ENCODE data around the gene TMA7. TPM values are rescaled to one million over a fixed set of nuclear protein-coding genes. Genes with fewer than 3 reads are reported as not detected.

Gene TMA7
- total and polyA plus RNA-seq, 10 of the 15 experiments (the other 5 are each of a cell fraction or from before 2014, with no cell fraction given) = 319 to 1,760 (median 752) TPM

DNA sequence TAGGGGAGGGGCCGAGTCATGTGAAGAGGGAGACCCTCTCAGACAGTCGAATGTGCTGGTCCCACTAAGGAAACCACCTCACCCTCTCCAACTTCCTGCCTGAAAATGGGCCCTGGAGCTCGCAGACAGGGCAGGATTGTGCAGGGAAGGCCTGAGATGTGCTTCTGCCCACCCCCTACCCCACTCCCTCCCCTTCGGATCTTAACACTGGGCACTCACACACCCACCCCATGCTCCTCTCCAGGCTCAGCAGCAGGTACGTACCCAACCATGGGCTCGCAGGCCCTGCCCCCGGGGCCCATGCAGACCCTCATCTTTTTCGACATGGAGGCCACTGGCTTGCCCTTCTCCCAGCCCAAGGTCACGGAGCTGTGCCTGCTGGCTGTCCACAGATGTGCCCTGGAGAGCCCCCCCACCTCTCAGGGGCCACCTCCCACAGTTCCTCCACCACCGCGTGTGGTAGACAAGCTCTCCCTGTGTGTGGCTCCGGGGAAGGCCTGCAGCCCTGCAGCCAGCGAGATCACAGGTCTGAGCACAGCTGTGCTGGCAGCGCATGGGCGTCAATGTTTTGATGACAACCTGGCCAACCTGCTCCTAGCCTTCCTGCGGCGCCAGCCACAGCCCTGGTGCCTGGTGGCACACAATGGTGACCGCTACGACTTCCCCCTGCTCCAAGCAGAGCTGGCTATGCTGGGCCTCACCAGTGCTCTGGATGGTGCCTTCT is 26.5 kb downstream of the TMA7 start (continued):
- TF ChIP-seq SUPT20H (IDR thresholded peaks at IDR 0.05; ENCODE audit: borderline replicate concordance, control insufficient read depth, low read depth, low read length) = no peak
- TF ChIP-seq, protein P1, sequence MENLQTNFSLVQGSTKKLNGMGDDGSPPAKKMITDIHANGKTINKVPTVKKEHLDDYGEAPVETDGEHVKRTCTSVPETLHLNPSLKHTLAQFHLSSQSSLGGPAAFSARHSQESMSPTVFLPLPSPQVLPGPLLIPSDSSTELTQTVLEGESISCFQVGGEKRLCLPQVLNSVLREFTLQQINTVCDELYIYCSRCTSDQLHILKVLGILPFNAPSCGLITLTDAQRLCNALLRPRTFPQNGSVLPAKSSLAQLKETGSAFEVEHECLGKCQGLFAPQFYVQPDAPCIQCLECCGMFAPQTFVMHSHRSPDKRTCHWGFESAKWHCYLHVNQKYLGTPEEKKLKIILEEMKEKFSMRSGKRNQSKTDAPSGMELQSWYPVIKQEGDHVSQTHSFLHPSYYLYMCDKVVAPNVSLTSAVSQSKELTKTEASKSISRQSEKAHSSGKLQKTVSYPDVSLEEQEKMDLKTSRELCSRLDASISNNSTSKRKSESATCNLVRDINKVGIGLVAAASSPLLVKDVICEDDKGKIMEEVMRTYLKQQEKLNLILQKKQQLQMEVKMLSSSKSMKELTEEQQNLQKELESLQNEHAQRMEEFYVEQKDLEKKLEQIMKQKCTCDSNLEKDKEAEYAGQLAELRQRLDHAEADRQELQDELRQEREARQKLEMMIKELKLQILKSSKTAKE (IDR thresholded peaks at IDR 0.05; ENCODE audit: low read depth, poor library complexity, severe bottlenecking) = no peak
- TF ChIP-seq JUNB (IDR thresholded peaks at IDR 0.05) = no peak
- TF ChIP-seq NBN (IDR thresholded peaks at IDR 0.05) = no peak

DNA sequence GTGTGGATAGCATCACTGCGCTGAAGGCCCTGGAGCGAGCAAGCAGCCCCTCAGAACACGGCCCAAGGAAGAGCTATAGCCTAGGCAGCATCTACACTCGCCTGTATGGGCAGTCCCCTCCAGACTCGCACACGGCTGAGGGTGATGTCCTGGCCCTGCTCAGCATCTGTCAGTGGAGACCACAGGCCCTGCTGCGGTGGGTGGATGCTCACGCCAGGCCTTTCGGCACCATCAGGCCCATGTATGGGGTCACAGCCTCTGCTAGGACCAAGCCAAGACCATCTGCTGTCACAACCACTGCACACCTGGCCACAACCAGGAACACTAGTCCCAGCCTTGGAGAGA is 27.0 kb downstream of the TMA7 start:
- in situ Hi-C loops (cut with MboI) = no loop called here
- no TSS peak for BruUV-seq (replicated peaks)

More for the DNA sequence above, 27.0 kb downstream of the TMA7 start:
- DNase-seq (ENCODE audit: low read depth, low spot score) = no peak
- no peaks in the 10 kb centered on the region for H3K27me3 ChIP-seq (replicated peaks in 1 of 2; ENCODE audit: control insufficient read depth in 2 of 2, insufficient read depth in 2 of 2, low read length in 1 of 2)
- peak; percentile 47 for FAIRE-seq
- CTCF ChIA-PET = interaction anchor here (1.0 to 6.1 kb wide), 9 partner anchors 9 to 236 kb away, joined by 3 to 58 read pairs (median 10); partner anchors contain the start of genes CCDC51, PFKFB4 and TMA7
- no peak overlapping the region for H2AFZ ChIP-seq (ENCODE audit: control insufficient read depth, low read depth, low read length)
- peaks cover 62% of the 10 kb centered on the region for H3K79me2 ChIP-seq (ENCODE audit: control insufficient read depth, insufficient read depth, low read length)
- H3K36me3 ChIP-seq (ENCODE audit: control insufficient read depth in 2 of 2, insufficient read depth in 2 of 2, low read length in 1 of 2) = peaks cover 9 to 12% of the 10 kb centered on the region in 2 experiments; a peak in 3 of 4 replicates
- peaks cover 45% of the 10 kb centered on the region for H3K4me1 ChIP-seq (ENCODE audit: control insufficient read depth, insufficient read depth, low read length)
- H4K20me1 ChIP-seq (ENCODE audit: control insufficient read depth, insufficient read depth) = no peaks in the 10 kb centered on the region
- WGBS (ENCODE audit: insufficient coverage, insufficient replicate concordance, low lambda C conversion rate, missing lambda C conversion rate) = 30% methylated on average over 9 of the region's 9 CpGs
- intact Hi-C loops (cut with micrococcal nuclease; ENCODE audit: unreplicated experiment) = no loop called here
- ATAC-seq = peak; percentile 7
- peak overlapping the region; percentile 96 for H3K27ac ChIP-seq (ENCODE audit: control insufficient read depth, insufficient read depth)
- H3K4me3 ChIP-seq = peak overlapping the region; percentile 88
- POLR2A ChIA-PET = interaction anchor here (0.6 to 10.0 kb wide), 6 partner anchors 20 to 227 kb away, joined by 3 to 91 read pairs (median 4); partner anchors contain the start of genes CCDC51, PFKFB4, TMA7 and ZNF589
- H3K4me2 ChIP-seq (ENCODE audit: control insufficient read depth, insufficient read depth) = peak overlapping the region; percentile 100
- SMC1A ChIA-PET (ENCODE audit: uncharacterized antibody, unreplicated experiment) = interaction anchor here (0.8 to 4.2 kb wide), 9 partner anchors 27 to 90 kb away, joined by 3 to 22 read pairs (median 4); partner anchors contain the start of genes CCDC51, PFKFB4, SHISA5 and TMA7
- RAD21 ChIA-PET (ENCODE audit: unreplicated experiment) = interaction anchor here (0.8 to 2.5 kb wide), 8 partner anchors 27 to 169 kb away, joined by 3 to 20 read pairs (median 8); partner anchors contain the start of genes CCDC51, PFKFB4, SLC26A6 and TMA7
- no peaks in the 10 kb centered on the region for H3K9me3 ChIP-seq (replicated peaks; ENCODE audit: control insufficient read depth, insufficient read depth, low read length)
- peak overlapping the region; percentile 97 for H3K9ac ChIP-seq (ENCODE audit: control insufficient read depth, insufficient read depth, low read length)
- TF ChIP-seq POLR2A (IDR thresholded peaks at IDR 0.05; ENCODE audit: low read depth, low read length) (peak; percentile 75), LARP7 (IDR thresholded peaks at IDR 0.05) (no peak)

Data from GM12878 (cell line).